GM12878 (cell line): ENCODE data around the gene STK17A. TPM values are rescaled to one million over a fixed set of nuclear protein-coding genes. Genes with fewer than 3 reads are reported as not detected.

Source experiments
- BCL11A ChIP-seq: IDR thresholded peaks from 2 replicates; pipeline ENCODE4 v1.6.1; 2011; ENCODE audit warnings: low read depth, low read length
- CEBPZ ChIP-seq: fragments of 150-350 bp; IDR thresholded peaks from 2 replicates; pipeline ENCODE4 v1.6.1; 2016; ENCODE audit warnings: low read depth, low read length
- E2F8 ChIP-seq: fragments of 450-650 bp; IDR thresholded peaks from 2 replicates; pipeline ENCODE4 v1.6.1; 2018; ENCODE audit warnings: mild to moderate bottlenecking, low read depth, moderate library complexity; ENCODE audit not compliant: partially characterized antibody
- GABPA ChIP-seq: IDR thresholded peaks from 2 replicates; pipeline ENCODE4 v1.6.1; 2014; ENCODE audit warnings: antibody characterized with exemption, low read depth, mild to moderate bottlenecking, inconsistent platforms
- IRF3 ChIP-seq: fragments of 450-650 bp; IDR thresholded peaks from 2 replicates; pipeline ENCODE4 v1.6.1; 2014; ENCODE audit warnings: mild to moderate bottlenecking
- KLF5 ChIP-seq: fragments of 450-650 bp; IDR thresholded peaks from 2 replicates; pipeline ENCODE4 v1.6.1; 2014; ENCODE audit warnings: mild to moderate bottlenecking; ENCODE audit not compliant: partially characterized antibody
- LARP7 ChIP-seq: fragments of 450-650 bp; IDR thresholded peaks from 2 replicates; pipeline ENCODE4 v1.6.1; 2017; ENCODE audit warnings: mild to moderate bottlenecking
- MAX ChIP-seq: IDR thresholded peaks from 2 replicates; pipeline ENCODE4 v1.6.1; 2012; ENCODE audit warnings: low read depth, low read length, improper control_type of control experiment
- MLLT1 ChIP-seq: fragments of 450-650 bp; IDR thresholded peaks from 2 replicates; pipeline ENCODE4 v1.6.1; 2016; ENCODE audit warnings: mild to moderate bottlenecking
- NFYA ChIP-seq: IDR thresholded peaks from 2 replicates; pipeline ENCODE4 v1.6.1; 2011; ENCODE audit warnings: low read depth, mild to moderate bottlenecking, low read length, improper control_type of control experiment, borderline replicate concordance
- NR2C1 ChIP-seq: fragments of 450-650 bp; IDR thresholded peaks from 2 replicates; pipeline ENCODE4 v1.6.1; 2017; ENCODE audit warnings: antibody characterized with exemption, mild to moderate bottlenecking, moderate library complexity
- PML ChIP-seq: IDR thresholded peaks from 2 replicates; pipeline ENCODE4 v1.6.1; 2012; ENCODE audit warnings: low read length, inconsistent platforms
- SMAD5 ChIP-seq: IDR thresholded peaks from 2 replicates; pipeline ENCODE4 v1.6.1; 2016; ENCODE audit warnings: antibody characterized with exemption, low read depth
- SUZ12 ChIP-seq: fragments of 200-600 bp; sonication (generic); IDR thresholded peaks from one replicate; pipeline ENCODE4 v1.6.1; 2018; ENCODE audit warnings: antibody characterized with exemption, mild to moderate bottlenecking; ENCODE audit not compliant: unreplicated experiment
- TARDBP ChIP-seq: IDR thresholded peaks from 2 replicates; pipeline ENCODE4 v1.6.1; 2016; ENCODE audit warnings: borderline replicate concordance
- TCF3 ChIP-seq: IDR thresholded peaks from 2 replicates; pipeline ENCODE4 v1.6.1; 2012; ENCODE audit warnings: low read depth, mild to moderate bottlenecking, low read length, borderline replicate concordance; ENCODE audit not compliant: insufficient read depth
- TCF7 ChIP-seq: IDR thresholded peaks from 2 replicates; pipeline ENCODE4 v1.6.1; 2014; ENCODE audit warnings: antibody characterized with exemption, borderline replicate concordance
- USF2 ChIP-seq: IDR thresholded peaks from 2 replicates; pipeline ENCODE4 v1.6.1; 2011; ENCODE audit warnings: low read depth, low read length, improper control_type of control experiment, borderline replicate concordance
- ZBED1 ChIP-seq: IDR thresholded peaks from 2 replicates; pipeline ENCODE4 v1.6.1; 2016; ENCODE audit warnings: borderline replicate concordance
- ZNF24 ChIP-seq: fragments of 450-650 bp; IDR thresholded peaks from 2 replicates; pipeline ENCODE4 v1.6.1; 2017; ENCODE audit warnings: antibody characterized with exemption, mild to moderate bottlenecking
- ZZZ3 ChIP-seq: IDR thresholded peaks from 2 replicates; pipeline ENCODE4 v1.6.1; 2011; ENCODE audit warnings: low read depth; ENCODE audit not compliant: control insufficient read depth, insufficient read length
- polyA plus RNA-seq, 11 experiments: library from polyadenylated mRNA; depleted of rRNA in 4 of 11; unstranded in 6 of 11; stranded (reverse) in 5 of 11; fragments of >200 nt; fragmentation: Nextera tagmentation in 4 of 11; fragmentation: Illumina TruSeq in 1 of 11; extraction: Ambion mirVana in 4 of 11; extraction: Trizol in 1 of 11; gene quantifications; 1 replicate in 1 of 11; 2 replicates in 10 of 11; pipeline versions ENCODE4 v1.2.1 to v1.2.3, GENCODE V29; 2011 to 2016; ENCODE audit warnings: inconsistent platforms in 2 of 11, missing spikeins in 2 of 11, low read depth in 1 of 11
- total RNA-seq, 4 experiments: library from RNA; depleted of rRNA in 3 of 4; stranded (reverse); fragments of >200 nt in 3 of 4; fragmentation: Illumina TruSeq in 1 of 4; extraction: Trizol in 1 of 4; gene quantifications; 2 replicates each; pipeline versions ENCODE4 v1.2.1 to v1.2.3, GENCODE V29; 2013 to 2021

STK17A gene
- total and polyA plus RNA-seq, 10 of the 15 experiments (the other 5 are each of a cell fraction or from before 2014, with no cell fraction given), result 18.5 to 91.6 (median 70.8) TPM

GRCh38 chr7:43569424-43569823 lies 13.5 kb upstream of the STK17A start (continued):
- TF ChIP-seq TCF3, result peak; percentile 37; the same call in 1 of the 2 replicates
- TF ChIP-seq KLF5, result no peak
- no peak; the same call in 1 of the 2 replicates for TF ChIP-seq PML
- TF ChIP-seq E2F8, result no peak
- TF ChIP-seq BCL11A, result peak; percentile 97
- TF ChIP-seq ZZZ3, result no peak
- TF ChIP-seq SUZ12, result no peak
- TF ChIP-seq TCF7, result no peak
- TF ChIP-seq ZNF24, result no peak
- no peak for TF ChIP-seq NR2C1
- TF ChIP-seq CEBPZ, result no peak
- TF ChIP-seq LARP7, result no peak
- no peak for TF ChIP-seq MLLT1
- peak; percentile 42; the same call in 1 of the 2 replicates for TF ChIP-seq GABPA
- TF ChIP-seq MAX, result no peak
- TF ChIP-seq ZBED1, result peak; percentile 81; the same call in 1 of the 2 replicates
- TF ChIP-seq IRF3, result no peak
- peak; percentile 76 for TF ChIP-seq TARDBP
- TF ChIP-seq NFYA, result no peak
- no peak for TF ChIP-seq USF2
- TF ChIP-seq SMAD5, result no peak
